Measurements from ENCODE around the gene ELOB. TPM values are rescaled to one million over a fixed set of nuclear protein-coding genes. Genes with fewer than 3 reads are reported as not detected.

ELOB gene
- total and polyA plus RNA-seq, 2 of the 13 experiments (the other 11 are each of a cell fraction or from before 2014, with no cell fraction given), result 208 to 225 TPM

GRCh38 chr16:2777231-2777902 is at the start of gene ELOB (continued):
- TF ChIP-seq SOX13 (IDR thresholded peaks at IDR 0.05), result no peak
- 0 out of 4 replicates have a peak, but pooled peaks of 1 of the 2 experiments have one; percentile 27 for TF ChIP-seq SOX13 (CRISPR knock-in tag; conservative IDR thresholded peaks at IDR 0.05 in 1 of 2, IDR thresholded peaks at IDR 0.05 in 1 of 2)
- TF ChIP-seq SMC3 (IDR thresholded peaks at IDR 0.05; ENCODE audit: low read length), result no peak
- no peak for TF ChIP-seq STAT6 (CRISPR knock-in tag; IDR thresholded peaks at IDR 0.05; ENCODE audit: borderline replicate concordance)
- TF ChIP-seq ATF7-NPFF (CRISPR knock-in tag; IDR thresholded peaks at IDR 0.05; ENCODE audit: low read depth), result 0 out of 2 replicates have a peak, but pooled peaks have one; percentile 18
- TF ChIP-seq ATRX (CRISPR knock-in tag; IDR thresholded peaks at IDR 0.05; ENCODE audit: borderline replicate concordance), result no peak
- TF ChIP-seq RBM22 (optimal IDR thresholded peaks at IDR 0.05; ENCODE audit: low read length), result no peak
- no peak for TF ChIP-seq RFX1 (IDR thresholded peaks at IDR 0.05)
- no peak; the same call in 1 of the 2 replicates for TF ChIP-seq DNMT3B (CRISPR knock-in tag; conservative IDR thresholded peaks at IDR 0.05)
- TF ChIP-seq ZNF841 (CRISPR knock-in tag; IDR thresholded peaks at IDR 0.05; ENCODE audit: borderline replicate concordance), result no peak
- TF ChIP-seq ZC3H13 (CRISPR knock-in tag; IDR thresholded peaks at IDR 0.05), result peak; percentile 67; the same call in 1 of the 2 replicates
- TF ChIP-seq LBX2 (CRISPR knock-in tag; IDR thresholded peaks at IDR 0.05; ENCODE audit: borderline replicate concordance), result peak; percentile 38; the same call in 1 of the 2 replicates
- TF ChIP-seq ZXDC (CRISPR knock-in tag; IDR thresholded peaks at IDR 0.05), result no peak; the same call in 1 of the 2 replicates
- TF ChIP-seq ZEB1 (IDR thresholded peaks at IDR 0.05; ENCODE audit: insufficient replicate concordance, low read depth), result no peak
- peak; percentile 75; the same call in 1 of the 2 replicates for TF ChIP-seq TP53 (CRISPR knock-in tag; conservative IDR thresholded peaks at IDR 0.05)
- no peak for TF ChIP-seq GLMP (CRISPR knock-in tag; IDR thresholded peaks at IDR 0.05; ENCODE audit: borderline replicate concordance)
- TF ChIP-seq FOXA3 (CRISPR knock-in tag; IDR thresholded peaks at IDR 0.05), result no peak
- TF ChIP-seq ZNF101 (CRISPR knock-in tag; IDR thresholded peaks at IDR 0.05; ENCODE audit: borderline replicate concordance, low read depth), result no peak

Data from HepG2 (cell line).